Smooth muscle cell (in vitro differentiated cells): ENCODE results near the gene CIDEA. TPM values are rescaled to one million over a fixed set of nuclear protein-coding genes. Genes with fewer than 3 reads are reported as not detected.

Experiments
- DNase-seq: peaks from one replicate; lab custom pipeline; 2025; ENCODE audit not compliant: unreplicated experiment; lab: John Stamatoyannopoulos, UW
- H2AFZ ChIP-seq: fragments of 200-600 bp; sonication (generic); 2 replicates; pipeline ENCODE4 v1.6.0; 2016; ENCODE audit warnings: antibody characterized with exemption, low read depth, mild to moderate bottlenecking
- H3F3A ChIP-seq: fragments of 200-600 bp; sonication (generic); 2 replicates; pipeline ENCODE4 v1.6.0; 2017; ENCODE audit warnings: antibody characterized with exemption, low read depth
- H3K27ac ChIP-seq: fragments of 200-600 bp; sonication (generic); 2 replicates; pipeline ENCODE4 v1.5.1; 2016; ENCODE audit warnings: low read depth, mild to moderate bottlenecking
- H3K27me3 ChIP-seq: fragments of 200-600 bp; sonication (generic); 2 replicates; pipeline ENCODE4 v1.6.1; 2016; ENCODE audit warnings: low read depth, mild to moderate bottlenecking
- H3K36me3 ChIP-seq: fragments of 200-600 bp; sonication (generic); 2 replicates; pipeline ENCODE4 v1.5.1; 2016; ENCODE audit warnings: low read depth
- H3K4me1 ChIP-seq: fragments of 200-600 bp; sonication (generic); 2 replicates; pipeline ENCODE4 v1.5.1; 2016; ENCODE audit warnings: low read depth
- H3K4me2 ChIP-seq: fragments of 200-600 bp; sonication (generic); 2 replicates; pipeline ENCODE4 v1.6.0; 2016; ENCODE audit warnings: mild to moderate bottlenecking
- H3K4me3 ChIP-seq: fragments of 200-600 bp; sonication (generic); 2 replicates; pipeline ENCODE4 v1.5.1; 2016; ENCODE audit warnings: mild to moderate bottlenecking
- H3K79me2 ChIP-seq: fragments of 200-600 bp; sonication (generic); 2 replicates; pipeline ENCODE4 v1.6.0; 2016; ENCODE audit warnings: low read depth, mild to moderate bottlenecking
- H3K9ac ChIP-seq: fragments of 200-600 bp; sonication (generic); 2 replicates; pipeline ENCODE4 v1.6.0; 2016; ENCODE audit warnings: low read depth
- H3K9me3 ChIP-seq: fragments of 200-600 bp; sonication (generic); replicated peaks from 2 replicates; pipeline ENCODE4 v1.5.1; 2016; ENCODE audit warnings: low read depth
- H4K20me1 ChIP-seq: fragments of 200-600 bp; sonication (generic); 2 replicates; pipeline ENCODE4 v1.6.0; 2016; ENCODE audit warnings: low read depth
- CTCF ChIP-seq: fragments of 200-600 bp; sonication (generic); IDR thresholded peaks from 2 replicates; pipeline ENCODE4 v1.5.1; 2017; ENCODE audit warnings: borderline replicate concordance, mild to moderate bottlenecking, antibody characterized with exemption; ENCODE audit not compliant: insufficient read depth, poor library complexity, severe bottlenecking
- WGBS: methylation state at CpG from one replicate; pipeline ENCODE4 v1.1.7; 2016; ENCODE audit warnings: low lambda C conversion rate; 5-methylcytosine and 5-hydroxymethylcytosine counted together
- polyA plus RNA-seq: library from polyadenylated mRNA; unstranded; fragments of >200 nt; fragmentation: Nextera tagmentation; extraction: Ambion mirVana; gene quantifications from 2 replicates; pipeline ENCODE4 v1.2.1, GENCODE V29; 2016
- total RNA-seq: library from RNA; depleted of rRNA; stranded (reverse); fragments of >200 nt; gene quantifications from 2 replicates; pipeline ENCODE4 v1.2.3, GENCODE V29; 2014

Gene CIDEA
- total and polyA plus RNA-seq, 2 experiments from 2014 or later, result not detected

GRCh38 chr18:12302391-12303147 lies 48.4 kb downstream of the CIDEA start:
- Histone ChIP-seq H3K4me2 (no peak overlapping the region), H3K36me3 (no peaks in the 10 kb centered on the region), H3K27me3 (no peaks in the 10 kb centered on the region), H3K4me3 (no peak overlapping the region), H3F3A (no peaks in the 10 kb centered on the region), H3K4me1 (peaks cover 14% of the 10 kb centered on the region), H4K20me1 (no peaks in the 10 kb centered on the region), H2AFZ (no peak overlapping the region), H3K9me3 (no peaks in the 10 kb centered on the region), H3K9ac (no peak overlapping the region), H3K79me2 (peaks cover 6% of the 10 kb centered on the region), H3K27ac (no peak overlapping the region)
- TF ChIP-seq CTCF, result no peak
- 75% methylated on average over 14 of the region's 14 CpGs for WGBS
- DNase-seq, result no peak

GRCh38 chr18:12304351-12305210 lies 50.4 kb downstream of the CIDEA start:
- TF ChIP-seq CTCF, result no peak
- WGBS, result 91% methylated on average over 19 of the region's 19 CpGs

GRCh38 chr18:12305211-12305610 lies 51.0 kb downstream of the CIDEA start:
- no peak overlapping the region for H3K27ac ChIP-seq
- H3K27me3 ChIP-seq, result no peaks in the 10 kb centered on the region
- H3K9me3 ChIP-seq, result no peaks in the 10 kb centered on the region
- peaks cover 21% of the 10 kb centered on the region for H3K4me1 ChIP-seq
- H4K20me1 ChIP-seq, result peaks cover 16% of the 10 kb centered on the region
- H2AFZ ChIP-seq, result no peak overlapping the region
- no peaks in the 10 kb centered on the region for H3F3A ChIP-seq
- TF ChIP-seq CTCF, result no peak
- no peak overlapping the region for H3K9ac ChIP-seq
- 94% methylated on average over 12 of the region's 12 CpGs for WGBS
- no peak overlapping the region for H3K4me2 ChIP-seq
- no peak overlapping the region for H3K4me3 ChIP-seq
- no peak for DNase-seq
- no peaks in the 10 kb centered on the region for H3K36me3 ChIP-seq
- H3K79me2 ChIP-seq, result peaks cover 27% of the 10 kb centered on the region

More at GRCh38 chr18:12304351-12305210, 50.4 kb downstream of the CIDEA start:
- H3K4me1 ChIP-seq, result peaks cover 16% of the 10 kb centered on the region
- no peak overlapping the region for H3K9ac ChIP-seq
- no peak overlapping the region for H3K4me2 ChIP-seq
- H3K79me2 ChIP-seq, result peaks cover 21% of the 10 kb centered on the region
- H3F3A ChIP-seq, result no peaks in the 10 kb centered on the region
- no peak overlapping the region for H2AFZ ChIP-seq
- H3K4me3 ChIP-seq, result no peak overlapping the region
- peaks cover 10% of the 10 kb centered on the region for H4K20me1 ChIP-seq
- no peaks in the 10 kb centered on the region for H3K9me3 ChIP-seq
- no peak overlapping the region for H3K27ac ChIP-seq
- no peak for DNase-seq
- no peaks in the 10 kb centered on the region for H3K27me3 ChIP-seq
- H3K36me3 ChIP-seq, result no peaks in the 10 kb centered on the region
